ENCODE results near the gene PTPRO. TPM values are rescaled to one million over a fixed set of nuclear protein-coding genes. Genes with fewer than 3 reads are reported as not detected.

Gene PTPRO
- polyA plus RNA-seq, 2 donors: 0.13 to 0.14 TPM

GRCh38 chr12:15304296-15304695, 18.0 kb upstream of the PTPRO start:
- H3K36me3 ChIP-seq (ENCODE audit: control insufficient read depth in 2 of 2, insufficient read depth in 2 of 2, low read length in 1 of 2): no peaks in the 10 kb centered on the region
- H3K27me3 ChIP-seq (ENCODE audit: control insufficient read depth in 1 of 2, insufficient read depth in 2 of 2, low read length in 2 of 2): no peaks in the 10 kb centered on the region
- no peak overlapping the region for H3K4me3 ChIP-seq (ENCODE audit: low read depth in 1 of 2, low read length in 2 of 2)
- no peaks in the 10 kb centered on the region for H3K4me1 ChIP-seq (ENCODE audit: control insufficient read depth in 2 of 2, insufficient read depth in 2 of 2, low read length in 1 of 2)
- H3K27ac ChIP-seq (ENCODE audit: low read depth in 2 of 2, low read length in 1 of 2): no peak overlapping the region
- H3K9me3 ChIP-seq (ENCODE audit: control insufficient read depth in 2 of 2, insufficient read depth in 1 of 2, low read depth in 1 of 2, low read length in 1 of 2): peaks cover 0 to 4% of the 10 kb centered on the region in 2 donors
- 91 to 93% methylated on average over 2 of the region's 2 CpGs for WGBS, 2 donors

- Histone ChIP-seq H3K4me3 (ENCODE audit: low read depth in 1 of 2, low read length in 2 of 2) (no peak overlapping the region), H3K4me1 (ENCODE audit: control insufficient read depth in 2 of 2, insufficient read depth in 2 of 2, low read length in 1 of 2) (no peaks in the 10 kb centered on the region), H3K36me3 (ENCODE audit: control insufficient read depth in 2 of 2, insufficient read depth in 2 of 2, low read length in 1 of 2) (no peaks in the 10 kb centered on the region), H3K27me3 (ENCODE audit: control insufficient read depth in 1 of 2, insufficient read depth in 2 of 2, low read length in 2 of 2) (no peaks in the 10 kb centered on the region), H3K9me3 (ENCODE audit: control insufficient read depth in 2 of 2, insufficient read depth in 1 of 2, low read depth in 1 of 2, low read length in 1 of 2) (no peaks in the 10 kb centered on the region), H3K27ac (ENCODE audit: low read depth in 2 of 2, low read length in 1 of 2) (no peak overlapping the region)
- WGBS, 2 donors: 75 to 82% methylated on average over 3 of the region's 3 CpGs
Measured at GRCh38 chr12:15306605-15307004, 15.7 kb upstream of the PTPRO start.

DNA sequence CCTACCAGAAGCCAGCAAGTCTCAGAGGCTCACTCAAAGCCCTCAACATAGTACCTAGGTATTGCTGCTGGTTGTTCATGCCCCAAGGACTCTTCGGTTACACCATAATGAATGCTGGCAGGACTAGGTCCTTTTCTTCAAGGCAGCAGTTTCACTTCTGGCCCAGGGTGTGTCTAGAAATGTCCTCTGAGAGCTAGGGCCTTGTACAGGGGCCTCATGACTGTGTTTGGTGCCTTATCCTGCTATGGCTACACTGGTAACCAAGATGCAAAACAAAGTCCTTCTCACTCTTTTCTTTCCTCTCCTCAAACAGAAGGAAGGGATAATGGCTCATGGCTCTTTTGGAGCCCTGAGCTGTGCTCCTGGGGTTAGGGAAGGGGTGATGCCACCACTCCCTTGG, 15.2 kb upstream of the PTPRO start:
- no peaks in the 10 kb centered on the region for H3K4me1 ChIP-seq (ENCODE audit: control insufficient read depth in 2 of 2, insufficient read depth in 2 of 2, low read length in 1 of 2)
- H3K36me3 ChIP-seq (ENCODE audit: control insufficient read depth in 2 of 2, insufficient read depth in 2 of 2, low read length in 1 of 2): no peaks in the 10 kb centered on the region
- no peak overlapping the region for H3K27ac ChIP-seq (ENCODE audit: low read depth in 2 of 2, low read length in 1 of 2)
- no peak overlapping the region for H3K4me3 ChIP-seq (ENCODE audit: low read depth in 1 of 2, low read length in 2 of 2)
- H3K9me3 ChIP-seq (ENCODE audit: control insufficient read depth in 2 of 2, insufficient read depth in 1 of 2, low read depth in 1 of 2, low read length in 1 of 2): no peaks in the 10 kb centered on the region
- 87 to 95% methylated on average over 1 of the region's 1 CpG for WGBS, 2 donors
- no peaks in the 10 kb centered on the region for H3K27me3 ChIP-seq (ENCODE audit: control insufficient read depth in 1 of 2, insufficient read depth in 2 of 2, low read length in 2 of 2)

- Histone ChIP-seq H3K27me3 (ENCODE audit: control insufficient read depth in 1 of 2, insufficient read depth in 2 of 2, low read length in 2 of 2) (peaks cover 0 to 6% of the 10 kb centered on the region in 2 donors), H3K4me3 (ENCODE audit: low read depth in 1 of 2, low read length in 2 of 2) (no peak overlapping the region), H3K27ac (ENCODE audit: low read depth in 2 of 2, low read length in 1 of 2) (no peak overlapping the region), H3K36me3 (ENCODE audit: control insufficient read depth in 2 of 2, insufficient read depth in 2 of 2, low read length in 1 of 2) (no peaks in the 10 kb centered on the region), H3K4me1 (ENCODE audit: control insufficient read depth in 2 of 2, insufficient read depth in 2 of 2, low read length in 1 of 2) (peaks cover 5 to 10% of the 10 kb centered on the region in 2 donors), H3K9me3 (ENCODE audit: control insufficient read depth in 2 of 2, insufficient read depth in 1 of 2, low read depth in 1 of 2, low read length in 1 of 2) (no peaks in the 10 kb centered on the region)
- WGBS, 2 donors: 74 to 78% methylated on average over 4 of the region's 4 CpGs
Measured at GRCh38 chr12:15318841-15319240, 3.5 kb upstream of the PTPRO start.

DNA sequence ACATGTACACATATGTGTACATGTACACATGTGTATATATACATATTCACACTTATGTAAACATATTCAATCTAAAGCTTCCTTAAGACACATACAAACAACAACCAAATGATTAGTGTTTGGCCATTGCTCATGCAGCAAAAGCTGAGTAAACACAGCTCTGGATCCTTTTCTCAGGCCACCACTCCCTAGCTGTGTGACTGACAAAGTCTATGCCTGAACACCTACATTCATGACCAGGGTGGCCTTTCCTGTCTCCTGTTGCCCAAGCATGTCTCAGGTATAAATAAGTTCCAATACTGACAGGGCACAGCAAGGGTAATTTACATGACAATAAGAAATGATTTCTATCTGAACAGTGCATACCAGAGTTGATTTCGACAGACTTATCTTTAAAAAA, 1.4 kb upstream of the PTPRO start:
- Histone ChIP-seq H3K4me3 (ENCODE audit: low read depth in 1 of 2, low read length in 2 of 2) (no peak overlapping the region), H3K36me3 (ENCODE audit: control insufficient read depth in 2 of 2, insufficient read depth in 2 of 2, low read length in 1 of 2) (no peaks in the 10 kb centered on the region), H3K9me3 (ENCODE audit: control insufficient read depth in 2 of 2, insufficient read depth in 1 of 2, low read depth in 1 of 2, low read length in 1 of 2) (no peaks in the 10 kb centered on the region), H3K27me3 (ENCODE audit: control insufficient read depth in 1 of 2, insufficient read depth in 2 of 2, low read length in 2 of 2) (peaks cover 0 to 6% of the 10 kb centered on the region in 2 donors), H3K27ac (ENCODE audit: low read depth in 2 of 2, low read length in 1 of 2) (no peak overlapping the region), H3K4me1 (ENCODE audit: control insufficient read depth in 2 of 2, insufficient read depth in 2 of 2, low read length in 1 of 2) (peaks cover 5 to 10% of the 10 kb centered on the region in 2 donors)
- WGBS, 2 donors: 39 to 45% methylated on average over 1 of the region's 1 CpG

- no peaks in the 10 kb centered on the region for H3K36me3 ChIP-seq (ENCODE audit: control insufficient read depth in 2 of 2, insufficient read depth in 2 of 2, low read length in 1 of 2)
- peaks cover 5 to 10% of the 10 kb centered on the region in 2 donors for H3K4me1 ChIP-seq (ENCODE audit: control insufficient read depth in 2 of 2, insufficient read depth in 2 of 2, low read length in 1 of 2)
- H3K9me3 ChIP-seq (ENCODE audit: control insufficient read depth in 2 of 2, insufficient read depth in 1 of 2, low read depth in 1 of 2, low read length in 1 of 2): no peaks in the 10 kb centered on the region
- no peak overlapping the region for H3K4me3 ChIP-seq (ENCODE audit: low read depth in 1 of 2, low read length in 2 of 2)
- WGBS, 2 donors: 22 to 30% methylated on average over 4 of the region's 4 CpGs
- H3K27me3 ChIP-seq (ENCODE audit: control insufficient read depth in 1 of 2, insufficient read depth in 2 of 2, low read length in 2 of 2): peaks cover 0 to 6% of the 10 kb centered on the region in 2 donors
- no peak overlapping the region for H3K27ac ChIP-seq (ENCODE audit: low read depth in 2 of 2, low read length in 1 of 2)
Measured at GRCh38 chr12:15323480-15323879, 1.2 kb downstream of the PTPRO start.

GRCh38 chr12:15329891-15330290, 7.6 kb downstream of the PTPRO start:
- H3K9me3 ChIP-seq (ENCODE audit: control insufficient read depth in 2 of 2, insufficient read depth in 1 of 2, low read depth in 1 of 2, low read length in 1 of 2): no peaks in the 10 kb centered on the region
- H3K36me3 ChIP-seq (ENCODE audit: control insufficient read depth in 2 of 2, insufficient read depth in 2 of 2, low read length in 1 of 2): no peaks in the 10 kb centered on the region
- H3K4me1 ChIP-seq (ENCODE audit: control insufficient read depth in 2 of 2, insufficient read depth in 2 of 2, low read length in 1 of 2): no peaks in the 10 kb centered on the region
- 81% methylated on average over 5 of the region's 5 CpGs for WGBS, 2 donors
- no peak overlapping the region for H3K4me3 ChIP-seq (ENCODE audit: low read depth in 1 of 2, low read length in 2 of 2)
- no peak overlapping the region for H3K27ac ChIP-seq (ENCODE audit: low read depth in 2 of 2, low read length in 1 of 2)
- no peaks in the 10 kb centered on the region for H3K27me3 ChIP-seq (ENCODE audit: control insufficient read depth in 1 of 2, insufficient read depth in 2 of 2, low read length in 2 of 2)

DNA sequence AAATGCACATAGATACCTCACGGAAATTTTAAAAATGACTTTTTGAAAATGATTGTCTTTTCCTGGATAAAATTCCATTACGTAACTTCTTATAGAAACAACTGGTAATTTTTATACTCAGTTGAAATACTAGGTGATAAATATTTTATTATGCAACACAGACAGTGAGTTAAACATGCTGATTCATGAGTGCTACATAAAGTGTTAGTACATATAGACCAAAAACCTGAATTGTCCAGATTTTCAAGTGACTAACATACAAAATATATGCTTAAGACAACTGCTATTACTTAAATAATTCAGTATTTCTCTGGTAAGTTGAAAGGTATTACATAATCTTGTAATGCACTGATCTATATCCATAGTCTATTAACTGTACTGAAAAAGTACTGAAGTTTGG, 11.9 kb downstream of the PTPRO start:
- Histone ChIP-seq H3K27ac (ENCODE audit: low read depth in 2 of 2, low read length in 1 of 2) (no peak overlapping the region), H3K4me1 (ENCODE audit: control insufficient read depth in 2 of 2, insufficient read depth in 2 of 2, low read length in 1 of 2) (no peaks in the 10 kb centered on the region), H3K9me3 (ENCODE audit: control insufficient read depth in 2 of 2, insufficient read depth in 1 of 2, low read depth in 1 of 2, low read length in 1 of 2) (no peaks in the 10 kb centered on the region), H3K4me3 (ENCODE audit: low read depth in 1 of 2, low read length in 2 of 2) (no peak overlapping the region), H3K27me3 (ENCODE audit: control insufficient read depth in 1 of 2, insufficient read depth in 2 of 2, low read length in 2 of 2) (no peaks in the 10 kb centered on the region), H3K36me3 (ENCODE audit: control insufficient read depth in 2 of 2, insufficient read depth in 2 of 2, low read length in 1 of 2) (no peaks in the 10 kb centered on the region)
- WGBS, 2 donors: 90 to 91% methylated on average over 2 of the region's 2 CpGs

DNA sequence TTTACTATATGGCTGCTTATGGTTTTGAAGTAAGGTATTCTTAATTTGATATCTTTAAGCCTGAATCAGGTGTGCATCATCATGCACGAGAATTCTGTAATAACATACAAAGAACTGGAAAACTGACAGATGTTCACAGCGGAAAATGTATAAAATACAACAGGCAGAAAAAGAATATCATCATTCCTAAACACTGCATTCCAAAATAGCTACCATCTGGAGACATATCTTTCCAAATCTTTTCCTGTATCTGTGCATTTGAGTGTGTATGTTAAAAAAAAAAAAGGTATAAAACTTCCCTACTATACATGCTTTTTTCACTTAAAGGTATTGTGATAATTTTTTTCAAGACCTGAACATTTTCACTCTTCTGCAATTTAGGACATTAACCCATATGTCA, 13.7 kb downstream of the PTPRO start:
- Histone ChIP-seq H3K4me1 (ENCODE audit: control insufficient read depth in 2 of 2, insufficient read depth in 2 of 2, low read length in 1 of 2) (no peaks in the 10 kb centered on the region), H3K36me3 (ENCODE audit: control insufficient read depth in 2 of 2, insufficient read depth in 2 of 2, low read length in 1 of 2) (no peaks in the 10 kb centered on the region), H3K27me3 (ENCODE audit: control insufficient read depth in 1 of 2, insufficient read depth in 2 of 2, low read length in 2 of 2) (no peaks in the 10 kb centered on the region), H3K4me3 (ENCODE audit: low read depth in 1 of 2, low read length in 2 of 2) (no peak overlapping the region), H3K9me3 (ENCODE audit: control insufficient read depth in 2 of 2, insufficient read depth in 1 of 2, low read depth in 1 of 2, low read length in 1 of 2) (no peaks in the 10 kb centered on the region), H3K27ac (ENCODE audit: low read depth in 2 of 2, low read length in 1 of 2) (no peak overlapping the region)
- 78 to 80% methylated on average over 2 of the region's 2 CpGs for WGBS, 2 donors

DNA sequence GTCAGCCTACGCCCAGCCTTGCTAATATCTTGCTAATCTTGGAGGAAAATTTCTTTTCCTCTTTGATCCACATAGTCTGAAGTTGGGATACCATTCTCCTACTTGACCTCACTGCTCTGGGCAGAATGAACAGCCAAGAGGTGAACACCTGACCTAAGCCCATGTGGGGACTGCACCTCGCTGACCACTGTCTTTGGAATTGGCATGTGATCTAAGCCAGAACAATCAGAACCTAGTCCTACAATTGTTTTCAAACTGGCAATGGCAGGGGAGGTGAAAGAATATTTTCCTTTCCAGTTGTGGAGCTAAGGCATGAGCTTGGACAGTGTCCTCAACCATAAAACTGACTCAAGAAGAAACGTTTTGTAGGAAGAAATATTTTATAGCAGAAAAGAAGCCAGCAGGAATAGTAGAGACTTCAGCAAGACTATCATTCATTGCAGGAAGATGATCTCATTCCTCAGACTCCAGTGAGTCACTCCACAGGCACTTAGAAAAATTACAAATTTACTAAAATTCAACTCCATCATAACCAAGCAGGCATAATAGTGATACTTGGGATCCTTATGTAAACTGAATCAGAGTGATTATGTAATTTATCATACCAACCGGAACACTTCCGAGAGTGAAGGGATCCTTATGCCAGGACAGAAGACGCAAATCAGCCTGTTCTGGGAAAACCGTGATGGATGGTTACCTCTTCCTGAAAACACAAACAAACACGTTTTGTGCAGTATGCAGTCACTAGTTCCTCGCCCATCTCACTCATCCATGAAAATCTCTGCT, 14.7 kb downstream of the PTPRO start:
- Histone ChIP-seq H3K27me3 (ENCODE audit: control insufficient read depth in 1 of 2, insufficient read depth in 2 of 2, low read length in 2 of 2) (no peaks in the 10 kb centered on the region), H3K36me3 (ENCODE audit: control insufficient read depth in 2 of 2, insufficient read depth in 2 of 2, low read length in 1 of 2) (no peaks in the 10 kb centered on the region), H3K4me1 (ENCODE audit: control insufficient read depth in 2 of 2, insufficient read depth in 2 of 2, low read length in 1 of 2) (no peaks in the 10 kb centered on the region), H3K4me3 (ENCODE audit: low read depth in 1 of 2, low read length in 2 of 2) (no peak overlapping the region), H3K9me3 (ENCODE audit: control insufficient read depth in 2 of 2, insufficient read depth in 1 of 2, low read depth in 1 of 2, low read length in 1 of 2) (no peaks in the 10 kb centered on the region), H3K27ac (ENCODE audit: low read depth in 2 of 2, low read length in 1 of 2) (no peak overlapping the region)
- WGBS, 2 donors: 38 to 47% methylated on average over 9 of the region's 9 CpGs
